ENCODE measurements around the gene COMMD1.
"Not testable (repeated sequence)": the region's sequence is repeated elsewhere in the genome, so short reads cannot be mapped to it uniquely, and the experiment has no call there.

The COMMD1 gene

DNA sequence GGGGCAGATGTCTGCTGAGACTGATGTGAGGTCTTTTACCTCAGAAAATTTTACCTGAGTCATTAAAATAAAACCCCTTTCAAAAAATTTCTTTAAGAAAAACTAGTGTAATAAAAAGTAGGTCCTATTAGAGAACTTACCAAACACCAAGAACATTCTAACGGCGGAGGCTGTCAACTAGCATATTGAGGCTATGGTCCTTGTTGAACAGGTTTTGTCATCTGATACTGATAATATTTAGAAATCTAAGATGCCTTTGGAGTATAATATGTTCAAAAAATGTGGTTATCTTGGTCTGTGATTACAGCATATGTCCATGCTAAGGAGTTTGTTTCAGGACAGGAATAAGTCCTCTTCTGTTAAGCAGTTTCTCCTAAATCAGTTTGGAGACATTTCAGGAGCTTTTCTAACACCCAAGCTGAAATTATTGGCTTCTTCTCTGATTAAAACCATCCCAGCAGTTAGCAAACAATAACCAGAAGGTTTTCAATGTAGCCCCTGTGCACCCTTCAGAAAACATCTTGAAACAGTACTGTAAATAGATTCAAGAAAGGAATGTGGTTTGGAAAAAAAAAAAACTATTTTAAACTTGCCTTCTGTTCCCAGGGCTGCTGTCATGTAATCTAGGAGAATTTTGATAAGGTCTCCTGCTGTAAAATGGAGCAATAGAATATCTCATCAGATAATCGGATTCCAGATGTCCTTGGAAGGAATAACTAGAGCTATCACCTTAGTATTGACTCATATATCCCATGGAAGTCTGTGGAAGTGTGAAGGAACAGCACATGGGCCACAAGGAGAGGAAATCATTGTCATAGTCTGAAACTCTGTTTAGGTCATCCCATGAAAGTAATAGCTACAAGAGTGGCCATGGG lies 231.7 kb downstream of the COMMD1 start:
- no peak for DNase-seq (ENCODE audit: low read depth in 1 of 2, low spot score in 1 of 2)

DNA sequence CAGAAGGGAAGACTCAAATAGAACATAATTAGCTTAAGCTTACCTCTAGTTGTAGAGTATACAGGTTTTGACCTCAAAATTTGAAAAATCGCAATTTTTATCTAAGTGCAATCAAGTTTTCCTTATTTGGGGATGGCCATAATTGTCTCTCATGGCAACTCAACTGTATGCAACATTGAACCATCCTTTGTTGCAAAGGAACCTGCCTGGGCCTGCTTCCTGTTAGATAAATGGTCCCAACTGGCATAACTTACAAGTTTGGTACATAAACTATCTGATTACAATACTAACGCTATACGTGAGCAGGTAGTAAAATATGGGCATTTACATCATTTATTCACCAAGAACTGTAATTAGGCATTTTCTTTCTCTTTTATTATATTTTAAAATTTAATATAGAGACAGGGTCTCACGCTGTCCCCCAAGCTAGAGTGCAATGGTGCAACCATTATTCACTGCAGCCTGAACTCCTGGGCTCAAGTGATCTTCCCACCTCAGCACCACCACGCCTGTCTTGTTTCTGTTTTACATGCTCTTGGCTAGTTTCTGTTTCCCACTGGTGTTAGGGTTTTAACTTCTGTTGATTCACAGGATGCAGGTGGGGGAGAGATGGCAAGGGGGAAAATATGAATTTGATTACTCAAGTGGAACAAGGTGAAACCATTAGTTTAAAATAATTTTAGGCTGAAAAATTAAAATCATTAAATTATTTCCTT lies 235.1 kb downstream of the COMMD1 start:
- DNase-seq (ENCODE audit: low read depth in 1 of 2, low spot score in 1 of 2): no peak

DNA sequence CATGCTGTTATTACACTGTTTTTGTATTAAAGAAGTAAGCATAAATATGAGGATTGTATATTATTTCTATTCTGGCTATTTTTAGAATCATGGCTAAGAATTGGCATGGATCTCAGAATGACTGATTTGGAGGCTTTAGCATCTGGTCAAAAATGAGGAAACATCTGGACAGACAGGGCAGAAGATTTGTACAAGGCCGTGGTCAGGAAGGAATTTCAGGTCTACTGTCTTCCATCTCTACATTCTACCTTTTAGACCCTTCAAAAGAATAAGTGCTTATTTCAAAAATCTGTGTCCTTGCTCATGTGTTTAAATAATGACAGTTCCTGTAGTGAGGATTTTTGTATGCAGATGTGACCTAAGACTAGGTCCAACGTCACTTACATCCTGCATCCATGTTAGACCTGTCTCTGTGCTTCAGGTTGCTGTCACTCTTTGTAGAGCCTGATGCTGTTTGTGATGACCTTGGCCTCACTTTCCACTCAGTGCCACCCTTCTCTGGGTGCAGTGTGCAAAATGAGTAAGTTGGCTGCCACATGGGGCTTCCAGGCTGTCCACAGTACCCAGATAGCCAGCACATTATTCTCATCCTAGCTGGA lies 235.8 kb downstream of the COMMD1 start:
- no peak for DNase-seq (ENCODE audit: low read depth in 1 of 2, low spot score in 1 of 2)

DNA sequence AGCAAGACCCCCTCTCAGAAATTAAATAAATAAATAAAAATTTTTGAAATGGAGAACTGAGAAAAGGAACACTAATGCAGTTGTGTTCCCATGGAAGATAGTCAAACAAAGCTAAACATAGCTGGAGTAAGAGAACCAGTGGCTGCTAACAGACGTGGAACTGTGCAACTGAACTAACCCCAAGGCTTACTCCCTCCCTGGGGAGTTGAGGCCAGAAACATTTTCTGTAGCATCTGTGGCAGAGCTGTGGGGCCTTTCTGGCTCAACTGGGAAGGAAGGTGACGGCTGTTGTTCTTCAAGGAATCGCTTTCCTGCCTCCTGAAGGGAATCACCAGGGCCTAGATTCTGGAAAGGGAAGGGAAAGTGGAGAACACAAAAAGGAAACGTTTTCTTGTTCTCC lies 236.6 kb downstream of the COMMD1 start:
- no peak for DNase-seq (ENCODE audit: low read depth in 1 of 2, low spot score in 1 of 2)

DNA sequence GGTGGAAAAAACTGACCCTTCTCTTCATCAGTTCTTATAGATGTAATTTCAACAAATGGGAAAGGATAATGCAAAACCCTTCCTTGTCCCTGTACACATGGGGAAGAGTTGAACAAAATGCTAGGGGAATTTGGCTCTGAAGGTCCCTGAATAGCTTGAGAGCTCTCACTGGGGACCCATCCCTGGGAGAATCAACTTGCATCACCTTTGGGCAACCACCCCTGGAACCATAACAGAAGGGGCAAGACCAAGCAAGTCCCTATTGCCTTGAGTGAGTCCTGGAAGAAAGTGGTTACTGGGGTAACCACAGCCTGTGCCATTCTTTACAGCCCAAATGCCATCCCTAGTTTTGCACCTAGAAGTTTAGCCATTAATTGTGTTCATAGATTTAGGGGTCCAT lies 238.2 kb downstream of the COMMD1 start:
- DNase-seq (ENCODE audit: low read depth in 1 of 2, low spot score in 1 of 2): no peak

DNA sequence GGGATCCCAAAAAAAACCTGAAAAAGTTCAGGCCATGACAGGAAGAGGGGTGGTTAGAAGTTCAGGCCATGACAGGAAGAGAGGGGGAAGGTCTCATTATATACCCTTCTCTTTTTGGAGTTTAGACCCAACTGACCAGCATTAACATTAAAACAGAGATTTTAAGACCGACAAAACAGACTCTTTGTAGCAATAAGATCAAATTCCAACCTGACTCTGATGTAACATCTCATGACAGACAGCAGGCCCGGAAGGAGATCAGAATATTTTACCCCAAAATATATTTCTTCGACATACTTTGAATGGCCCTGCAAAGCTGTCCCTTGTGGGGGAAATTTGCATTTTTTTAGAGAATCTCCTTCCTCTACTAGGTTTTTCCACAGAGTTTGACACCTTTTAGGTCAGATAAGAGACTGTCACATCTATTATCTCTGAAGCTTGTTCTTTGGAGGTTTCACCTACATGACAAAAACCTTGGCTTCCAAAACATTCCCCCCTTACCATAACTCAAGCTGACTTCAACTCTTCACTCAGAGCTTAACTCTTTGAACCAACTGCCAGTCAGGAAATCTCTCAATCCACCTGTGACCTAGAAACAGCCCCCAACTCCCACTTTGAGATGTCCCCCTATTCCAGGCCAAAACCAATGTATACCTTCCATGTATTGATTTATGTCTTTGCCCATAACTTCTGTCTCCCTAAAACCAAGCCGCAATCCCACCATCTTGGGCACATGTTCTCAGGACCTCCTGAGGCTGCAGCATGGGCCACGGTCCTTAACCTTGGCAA lies 239.4 kb downstream of the COMMD1 start:
- DNase-seq (ENCODE audit: low read depth in 1 of 2, low spot score in 1 of 2): no peak

GRCh38 chr2:62145478-62146100 lies 240.1 kb downstream of the COMMD1 start:
- DNase-seq (ENCODE audit: low read depth in 1 of 2, low spot score in 1 of 2): no peak

DNA sequence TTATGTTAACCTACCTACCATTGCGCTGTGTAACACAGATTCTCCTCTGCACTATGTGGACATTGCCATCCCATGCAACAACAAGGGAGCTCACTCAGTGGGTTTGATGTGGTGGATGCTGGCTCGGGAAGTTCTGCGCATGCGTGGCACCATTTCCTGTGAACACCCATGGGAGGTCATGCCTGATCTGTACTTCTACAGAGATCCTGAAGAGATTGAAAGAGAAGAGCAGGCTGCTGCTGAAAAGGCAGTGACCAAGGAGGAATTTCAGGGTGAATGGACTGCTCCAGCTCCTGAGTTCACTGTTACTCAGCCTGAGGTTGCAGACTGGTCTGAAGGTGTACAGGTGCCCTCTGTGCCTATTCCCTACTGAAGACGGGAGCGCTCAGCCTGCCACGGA lies 241.3 kb downstream of the COMMD1 start:
- not testable (repeated sequence) for DNase-seq (ENCODE audit: low read depth in 1 of 2, low spot score in 1 of 2)

- DNase-seq (ENCODE audit: low read depth in 1 of 2, low spot score in 1 of 2): no peak
Measured at GRCh38 chr2:62147610-62148301, 242.3 kb downstream of the COMMD1 start.

DNA sequence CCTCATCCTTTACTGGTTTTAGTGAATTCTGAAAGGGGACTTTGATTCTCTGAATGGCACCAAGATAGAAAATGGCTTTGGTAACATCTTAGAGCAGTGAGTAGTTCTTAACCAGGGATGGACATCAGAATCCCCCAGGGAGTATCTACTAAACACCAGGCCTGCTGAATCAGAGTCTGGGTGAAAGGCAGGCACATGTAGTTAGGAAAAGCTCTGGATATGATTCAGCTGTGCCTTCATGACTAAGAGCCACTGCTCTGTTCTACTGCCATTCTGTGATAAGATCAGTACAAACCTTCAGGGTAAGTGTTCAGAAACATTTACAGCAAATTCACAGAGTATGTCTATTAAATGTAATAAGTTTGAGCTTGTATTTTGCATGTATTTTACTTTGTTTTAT lies 244.2 kb downstream of the COMMD1 start:
- no peak for DNase-seq (ENCODE audit: low read depth in 1 of 2, low spot score in 1 of 2)

DNA sequence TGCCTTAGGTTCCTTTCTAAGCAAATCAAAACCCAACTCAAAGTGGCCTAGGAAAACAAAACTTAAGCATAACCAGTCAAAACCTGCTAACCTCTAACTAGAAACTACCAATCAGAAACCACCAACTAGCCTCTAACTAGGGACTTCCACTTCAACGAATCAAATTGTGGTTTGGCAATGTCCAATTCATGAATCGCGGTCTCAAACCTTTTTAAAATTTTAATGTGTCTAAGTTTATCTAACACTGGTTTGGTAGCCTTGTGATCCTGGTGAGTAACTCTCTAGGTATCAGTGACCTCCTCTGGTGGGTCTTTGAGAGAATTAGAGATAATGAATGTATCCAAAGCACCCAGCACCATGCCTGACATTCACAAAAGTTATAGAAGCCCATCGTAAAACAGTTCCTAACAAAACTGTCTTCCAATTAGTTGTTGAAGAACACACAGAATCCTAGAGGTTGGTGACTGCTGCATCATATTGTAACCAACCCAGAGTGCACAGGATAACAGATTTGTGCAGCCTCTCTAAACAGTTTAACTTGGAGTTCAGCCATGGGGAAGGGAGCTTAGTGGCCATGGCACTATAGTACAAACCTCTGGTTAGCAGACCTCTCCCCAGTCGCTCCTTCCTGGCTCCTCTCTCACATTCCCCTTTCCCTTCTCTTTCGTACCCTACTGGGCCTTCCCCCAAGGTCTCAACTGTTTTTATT lies 245.3 kb downstream of the COMMD1 start:
- no peak for DNase-seq (ENCODE audit: low read depth in 1 of 2, low spot score in 1 of 2)

DNA sequence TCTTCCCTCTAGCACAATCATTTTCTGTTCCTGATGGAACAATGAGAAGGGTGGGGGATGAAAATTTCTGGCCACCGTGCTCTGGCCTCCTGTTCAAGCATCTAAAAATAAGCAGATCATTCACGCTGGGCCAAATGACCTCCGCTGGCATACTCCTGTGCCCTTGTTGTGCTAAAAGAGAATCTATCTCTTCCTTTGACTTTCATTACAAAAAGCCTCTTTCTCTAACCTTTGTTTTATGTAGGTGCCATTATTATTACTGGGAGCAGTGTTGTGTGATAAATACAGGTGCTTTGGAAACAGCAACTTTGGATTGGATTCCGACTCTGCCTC lies 245.8 kb downstream of the COMMD1 start:
- DNase-seq (ENCODE audit: low read depth in 1 of 2, low spot score in 1 of 2): no peak

DNA sequence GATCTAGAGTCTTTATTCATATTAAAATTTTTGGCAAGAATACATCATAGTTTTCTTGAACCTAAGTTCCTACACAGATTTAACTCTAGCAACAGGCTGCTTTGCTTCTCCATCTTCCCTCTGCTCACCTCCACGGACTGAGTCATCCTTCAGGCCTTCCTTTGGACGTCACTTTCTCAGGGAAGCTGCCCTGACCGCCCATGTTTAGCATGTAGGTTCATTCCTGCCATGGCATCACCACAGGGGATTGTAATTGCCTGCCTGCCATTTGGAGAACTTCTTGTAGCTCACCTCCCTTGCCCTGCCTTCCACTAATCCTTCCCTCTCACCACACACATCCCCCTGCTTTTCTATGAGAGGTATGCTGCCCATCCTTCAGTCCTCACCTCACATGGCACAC lies 246.5 kb downstream of the COMMD1 start:
- DNase-seq (ENCODE audit: low read depth in 1 of 2, low spot score in 1 of 2): no peak

- DNase-seq (ENCODE audit: low read depth in 1 of 2, low spot score in 1 of 2): no peak
Measured at GRCh38 chr2:62156861-62157496, 251.5 kb downstream of the COMMD1 start.

GRCh38 chr2:62158444-62159121 lies 253.1 kb downstream of the COMMD1 start:
- DNase-seq (ENCODE audit: low read depth in 1 of 2, low spot score in 1 of 2): no peak

DNA sequence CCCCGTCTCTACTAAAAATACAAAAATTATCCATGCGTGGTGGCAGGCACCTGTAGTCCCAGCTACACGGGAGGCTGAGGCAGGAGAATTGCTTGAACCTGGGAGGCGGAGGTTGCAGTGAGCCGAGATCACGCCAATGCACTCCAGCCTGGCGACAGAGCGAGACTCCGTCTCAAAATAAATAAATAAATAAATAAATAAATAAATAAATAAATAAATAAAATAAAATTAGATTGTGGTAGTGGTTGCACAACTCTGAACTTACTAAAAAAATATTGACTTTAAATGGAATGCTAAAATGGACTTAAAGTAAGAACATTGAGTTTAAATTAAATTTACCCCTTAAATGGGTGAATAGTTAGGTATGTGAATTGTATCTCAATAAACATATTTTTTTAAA lies 255.2 kb downstream of the COMMD1 start:
- DNase-seq (ENCODE audit: low read depth in 1 of 2, low spot score in 1 of 2): not testable (repeated sequence)

- no peak for DNase-seq (ENCODE audit: low read depth in 1 of 2, low spot score in 1 of 2)
Measured at GRCh38 chr2:62163106-62163831, 257.8 kb downstream of the COMMD1 start.

DNA sequence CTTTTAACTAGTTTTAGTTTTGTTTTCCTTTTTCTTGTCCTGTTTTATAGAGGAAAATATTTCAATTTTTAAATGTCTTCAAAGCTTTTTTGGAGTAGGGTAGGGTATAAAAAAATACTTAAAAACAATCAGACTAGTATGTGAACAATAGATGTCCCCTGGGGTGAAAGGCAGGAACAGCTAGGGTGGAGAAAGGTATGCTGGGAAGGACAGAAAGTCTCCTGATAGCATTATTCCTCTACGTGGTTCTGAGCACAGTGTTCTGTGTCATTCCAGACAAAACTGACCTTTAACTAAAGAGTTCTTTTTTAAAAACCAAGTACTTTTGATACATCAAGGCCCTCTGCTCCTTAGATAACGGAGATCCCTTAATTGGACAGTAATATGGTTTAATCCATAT lies 258.4 kb downstream of the COMMD1 start:
- DNase-seq (ENCODE audit: low read depth in 1 of 2, low spot score in 1 of 2): no peak

Data from activated T-helper 1 cell treated with anti-CD3 and anti-CD28 coated beads, Interleukin-2, amount 50 U/mL, for 16 hours (primary cell).